Stomach (tissue), 4 donors: Measurements from ENCODE around the gene IFITM10.

ENCODE experiments used
- EP300 ChIP-seq: sonication (generic); formaldehyde crosslinking; IDR thresholded peaks from one replicate; pipeline ENCODE4 v1.6.1; 2017; ENCODE audit warnings: antibody characterized with exemption
- POLR2A ChIP-seq, 4 donors: fragments of 450-650 bp; IDR thresholded peaks; one replicate each; pipeline ENCODE4 v1.6.1; 2016; ENCODE audit warnings: antibody characterized with exemption in 4 of 4, control low read depth in 2 of 4, mild to moderate bottlenecking in 1 of 4, moderate library complexity in 1 of 4
- POLR2AphosphoS5 ChIP-seq, 3 donors: sonication (generic); formaldehyde crosslinking; IDR thresholded peaks; one replicate each; pipeline ENCODE4 v1.6.1; 2016; ENCODE audit warnings: antibody characterized with exemption in 3 of 3
- TF ChIP-seq, protein P1 (sequence below), 7 experiments: fragments of 450-650 bp in 4 of 7; fragments of 200-600 bp in 3 of 7; sonication (generic) in 3 of 7; IDR thresholded peaks; one replicate each; pipeline ENCODE4 v1.5.1; 2016 to 2019; ENCODE audit warnings: antibody characterized with exemption in 7 of 7, control low read depth in 2 of 7, mild to moderate bottlenecking in 1 of 7

GRCh38 chr11:1774886-1775285 is 24.5 kb upstream of the IFITM10 start:
- TF ChIP-seq, protein P1, sequence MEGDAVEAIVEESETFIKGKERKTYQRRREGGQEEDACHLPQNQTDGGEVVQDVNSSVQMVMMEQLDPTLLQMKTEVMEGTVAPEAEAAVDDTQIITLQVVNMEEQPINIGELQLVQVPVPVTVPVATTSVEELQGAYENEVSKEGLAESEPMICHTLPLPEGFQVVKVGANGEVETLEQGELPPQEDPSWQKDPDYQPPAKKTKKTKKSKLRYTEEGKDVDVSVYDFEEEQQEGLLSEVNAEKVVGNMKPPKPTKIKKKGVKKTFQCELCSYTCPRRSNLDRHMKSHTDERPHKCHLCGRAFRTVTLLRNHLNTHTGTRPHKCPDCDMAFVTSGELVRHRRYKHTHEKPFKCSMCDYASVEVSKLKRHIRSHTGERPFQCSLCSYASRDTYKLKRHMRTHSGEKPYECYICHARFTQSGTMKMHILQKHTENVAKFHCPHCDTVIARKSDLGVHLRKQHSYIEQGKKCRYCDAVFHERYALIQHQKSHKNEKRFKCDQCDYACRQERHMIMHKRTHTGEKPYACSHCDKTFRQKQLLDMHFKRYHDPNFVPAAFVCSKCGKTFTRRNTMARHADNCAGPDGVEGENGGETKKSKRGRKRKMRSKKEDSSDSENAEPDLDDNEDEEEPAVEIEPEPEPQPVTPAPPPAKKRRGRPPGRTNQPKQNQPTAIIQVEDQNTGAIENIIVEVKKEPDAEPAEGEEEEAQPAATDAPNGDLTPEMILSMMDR (IDR thresholded peaks at IDR 0.05): no peak
- no peak for TF ChIP-seq POLR2A (IDR thresholded peaks at IDR 0.05)
- TF ChIP-seq POLR2AphosphoS5 (IDR thresholded peaks at IDR 0.05): no peak
- no peak for TF ChIP-seq EP300
